H1 (cell line): ENCODE data around the gene AP1M2. TPM values are rescaled to one million over a fixed set of nuclear protein-coding genes. Genes with fewer than 3 reads are reported as not detected.

Experiments
- ASH2L ChIP-seq: fragments of 200-600, 300-600 bp; sonication (generic); IDR thresholded peaks from one replicate; pipeline ENCODE4 v1.7.1; 2017; ENCODE audit warnings: low read length
- FOSL1 ChIP-seq: IDR thresholded peaks from 2 replicates; pipeline ENCODE4 v1.6.1; 2011; ENCODE audit warnings: mild to moderate bottlenecking, low read depth, low read length, moderate library complexity; ENCODE audit not compliant: insufficient read depth
- JUND ChIP-seq: IDR thresholded peaks from 2 replicates; pipeline ENCODE4 v1.6.1; 2011; ENCODE audit warnings: mild to moderate bottlenecking, improper control_type of control experiment, low read length
- KDM1A ChIP-seq: fragments of 200-600, 300-600 bp; sonication (generic); IDR thresholded peaks from 2 replicates; pipeline ENCODE4 v1.7.1; 2016; ENCODE audit warnings: mild to moderate bottlenecking, low read length, borderline replicate concordance
- MAFK ChIP-seq: IDR thresholded peaks from 2 replicates; pipeline ENCODE4 v1.6.1; 2012; ENCODE audit warnings: low read depth, mild to moderate bottlenecking, improper control_type of control experiment, low read length
- POLR2AphosphoS5 ChIP-seq: IDR thresholded peaks from 2 replicates; pipeline ENCODE4 v1.6.1; 2011; ENCODE audit warnings: low read depth, low read length
- SP4 ChIP-seq: IDR thresholded peaks from 2 replicates; pipeline ENCODE4 v1.6.1; 2012; ENCODE audit warnings: low read length, inconsistent platforms
- TBP ChIP-seq: IDR thresholded peaks from 2 replicates; pipeline ENCODE4 v1.6.1; 2011; ENCODE audit warnings: low read depth, low read length, improper control_type of control experiment
- YY1 ChIP-seq: IDR thresholded peaks from 2 replicates; pipeline ENCODE4 v1.6.1; 2011; ENCODE audit warnings: low read depth, mild to moderate bottlenecking, low read length
- polyA plus RNA-seq, 7 experiments: library from polyadenylated mRNA; depleted of rRNA in 3 of 7; stranded (reverse) in 5 of 7; unstranded in 2 of 7; fragments of >200 nt in 5 of 7; fragments of 200-250 nt in 2 of 7; gene quantifications; 1 replicate in 5 of 7; 2 replicates in 1 of 7; 4 replicates in 1 of 7; pipeline versions ENCODE4 v1.2.1 to v1.2.3, GENCODE V29; 2011 to 2013; ENCODE audit warnings: missing spikeins in 2 of 7, mixed read lengths in 2 of 7
- total RNA-seq: library from RNA; stranded (reverse); fragmentation: NEBNext Ultra II Directional; extraction: Animal tissue kit (Norgen Biotek cat#: 25700); gene quantifications from 2 replicates; pipeline ENCODE4 v1.2.1, GENCODE V29; 2021
- TF ChIP-seq, protein P1 (sequence below), 3 experiments: IDR thresholded peaks; 1 replicate in 2 of 3; 2 replicates in 1 of 3; pipeline versions ENCODE4 v1.5.1 to v1.6.1; 2011; ENCODE audit warnings: low read length in 3 of 3, mild to moderate bottlenecking in 3 of 3, inconsistent platforms in 2 of 3, low read depth in 1 of 3, moderate library complexity in 1 of 3; ENCODE audit not compliant: insufficient read depth in 1 of 3; ENCODE audit errors: control extremely low read depth in 1 of 3

The AP1M2 gene
- total and polyA plus RNA-seq, 2 of the 8 experiments (the other 6 are each of a cell fraction or from before 2014, with no cell fraction given): 140 to 161 TPM

DNA sequence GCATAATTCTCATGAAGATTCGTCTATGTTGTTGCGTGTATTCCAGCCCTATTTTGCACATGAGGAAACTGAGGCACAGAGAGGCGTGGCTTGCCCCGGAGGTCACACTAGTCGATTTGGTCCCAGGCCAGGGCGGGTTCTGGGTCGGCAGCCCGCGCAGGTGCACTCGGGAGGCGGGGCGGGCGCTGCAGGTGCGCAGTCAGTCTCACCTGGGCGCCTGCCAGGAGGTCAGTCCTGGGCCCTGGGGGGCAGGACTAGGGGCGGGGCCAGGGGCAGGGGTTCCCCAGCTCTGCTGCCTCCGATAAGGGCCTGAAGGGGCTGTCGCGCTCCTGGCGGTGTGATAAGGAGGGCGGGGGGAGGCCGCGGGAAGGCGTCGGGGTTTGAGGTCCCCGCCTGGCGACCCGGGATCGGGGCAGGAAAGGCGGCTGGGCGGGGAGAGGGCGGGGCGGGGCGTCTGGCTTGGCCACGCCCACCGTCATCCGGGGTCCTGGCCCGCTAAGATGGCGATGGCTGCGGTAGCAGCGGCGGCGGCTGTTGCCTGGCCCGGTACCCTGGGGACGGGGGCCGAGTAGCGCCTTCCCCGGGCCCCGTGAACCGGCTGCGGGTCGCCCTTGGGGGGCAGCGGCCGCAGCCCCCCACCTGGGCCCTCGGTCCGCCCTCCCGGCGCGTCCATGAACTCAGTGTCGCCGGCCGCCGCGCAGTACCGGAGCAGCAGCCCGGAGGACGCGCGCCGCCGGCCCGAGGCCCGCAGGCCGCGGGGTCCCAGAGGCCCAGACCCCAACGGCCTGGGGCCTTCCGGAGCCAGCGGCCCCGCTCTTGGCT lies 43.5 kb downstream of the AP1M2 start, which contains the start of gene ATG4D (continued):
- TF ChIP-seq TBP (peak; percentile 81; the same call in 1 of the 2 replicates), JUND (no peak), KDM1A (0 out of 2 replicates have a peak, but pooled peaks have one; percentile 24), POLR2AphosphoS5 (peak; percentile 82), YY1 (peak; percentile 90), SP4 (no peak), FOSL1 (no peak), MAFK (no peak), ASH2L (peak; percentile 35)
- TF ChIP-seq, protein P1, sequence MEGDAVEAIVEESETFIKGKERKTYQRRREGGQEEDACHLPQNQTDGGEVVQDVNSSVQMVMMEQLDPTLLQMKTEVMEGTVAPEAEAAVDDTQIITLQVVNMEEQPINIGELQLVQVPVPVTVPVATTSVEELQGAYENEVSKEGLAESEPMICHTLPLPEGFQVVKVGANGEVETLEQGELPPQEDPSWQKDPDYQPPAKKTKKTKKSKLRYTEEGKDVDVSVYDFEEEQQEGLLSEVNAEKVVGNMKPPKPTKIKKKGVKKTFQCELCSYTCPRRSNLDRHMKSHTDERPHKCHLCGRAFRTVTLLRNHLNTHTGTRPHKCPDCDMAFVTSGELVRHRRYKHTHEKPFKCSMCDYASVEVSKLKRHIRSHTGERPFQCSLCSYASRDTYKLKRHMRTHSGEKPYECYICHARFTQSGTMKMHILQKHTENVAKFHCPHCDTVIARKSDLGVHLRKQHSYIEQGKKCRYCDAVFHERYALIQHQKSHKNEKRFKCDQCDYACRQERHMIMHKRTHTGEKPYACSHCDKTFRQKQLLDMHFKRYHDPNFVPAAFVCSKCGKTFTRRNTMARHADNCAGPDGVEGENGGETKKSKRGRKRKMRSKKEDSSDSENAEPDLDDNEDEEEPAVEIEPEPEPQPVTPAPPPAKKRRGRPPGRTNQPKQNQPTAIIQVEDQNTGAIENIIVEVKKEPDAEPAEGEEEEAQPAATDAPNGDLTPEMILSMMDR (IDR thresholded peaks at IDR 0.05; ENCODE audit: control extremely low read depth in 1 of 3, insufficient read depth in 1 of 3, low read depth in 1 of 3, low read length in 3 of 3): peak in 1 of 3 experiments; percentile 20; a peak in 1 of 4 replicates
